Peyer's patch (tissue), 4 donors: ENCODE data around the gene MAST4. TPM values are rescaled to one million over a fixed set of nuclear protein-coding genes. Genes with fewer than 3 reads are reported as not detected.

ENCODE experiments used
- DNase-seq, 3 donors: peaks; one replicate each; pipeline ENCODE4 v3.0.0-alpha.2; 2017 to 2019
- H3K27ac ChIP-seq, 4 donors: fragments of 200-600 bp; sonication (generic); one replicate each; pipeline ENCODE4 v1.5.1; 2016 to 2019
- H3K27me3 ChIP-seq, 2 donors: fragments of 200-600 bp; sonication (generic); one replicate each; pipeline ENCODE4 v1.5.1; 2019
- H3K36me3 ChIP-seq, 3 donors: fragments of 200-600 bp; sonication (generic); one replicate each; pipeline ENCODE4 v1.5.1; 2016 to 2019
- H3K4me1 ChIP-seq, 4 donors: fragments of 200-600 bp; sonication (generic); one replicate each; pipeline ENCODE4 v1.5.1; 2016 to 2019
- H3K4me3 ChIP-seq, 4 donors: fragments of 200-600 bp; sonication (generic); 1 replicate in 3 of 4; 2 replicates in 1 of 4; pipeline ENCODE4 v1.5.1; 2016 to 2019; ENCODE audit warnings: mild to moderate bottlenecking in 1 of 4
- H3K9me3 ChIP-seq, 4 donors: fragments of 200-600 bp; sonication (generic); one replicate each; pipeline ENCODE4 v1.5.1; 2016 to 2019; ENCODE audit warnings: mild to moderate bottlenecking in 1 of 4
- CTCF ChIP-seq, 6 experiments: fragments of 450-650 bp in 4 of 6; fragments of 200-600 bp in 2 of 6; sonication (generic) in 1 of 6; IDR thresholded peaks; one replicate each; pipeline ENCODE4 v1.5.1; 2017 to 2019; ENCODE audit warnings: antibody characterized with exemption in 6 of 6, mild to moderate bottlenecking in 3 of 6, moderate library complexity in 1 of 6
- POLR2A ChIP-seq, 2 donors: fragments of 450-650 bp; IDR thresholded peaks; one replicate each; pipeline ENCODE4 v1.5.1; 2017; ENCODE audit warnings: antibody characterized with exemption in 2 of 2, mild to moderate bottlenecking in 2 of 2, moderate library complexity in 2 of 2
- total RNA-seq, 4 donors: library from RNA; depleted of rRNA; stranded (reverse); fragments of >200 nt; gene quantifications; one replicate each; pipeline ENCODE4 v1.1.0, GENCODE V29; 2016

Gene MAST4
- total RNA-seq, 4 donors from 2014 or later: 20.2 to 23.1 (median 21.4) TPM

DNA sequence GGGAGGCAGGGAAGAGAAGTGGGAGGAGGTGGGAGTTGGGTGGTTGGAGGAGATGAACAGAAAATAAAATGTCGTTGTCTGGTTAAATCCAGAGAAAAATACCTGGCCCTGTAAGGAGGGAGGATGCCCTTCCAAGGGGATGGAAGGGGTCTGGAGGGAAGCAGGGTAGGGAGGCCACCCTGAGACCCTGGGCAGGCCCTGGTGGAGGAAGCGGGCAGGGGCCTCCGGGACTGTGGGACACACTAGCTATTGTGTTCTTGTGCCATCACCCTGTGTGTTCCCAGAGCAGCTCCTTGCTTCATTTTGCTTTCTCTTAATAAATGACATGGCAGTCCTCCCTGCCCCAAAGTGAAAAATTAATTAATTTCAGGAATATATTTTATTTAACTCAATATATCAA is 612.2 kb downstream of the MAST4 start:
- H3K36me3 ChIP-seq: no peaks in the 10 kb centered on the region
- no peaks in the 10 kb centered on the region for H3K27me3 ChIP-seq
- peak overlapping the region in 1 of 4 donors; percentile 78 for H3K27ac ChIP-seq
- H3K9me3 ChIP-seq: no peaks in the 10 kb centered on the region
- peaks cover 0 to 13% (median 9%) of the 10 kb centered on the region in 4 donors for H3K4me1 ChIP-seq
- no peak overlapping the region for H3K4me3 ChIP-seq
- no peak for DNase-seq
- TF ChIP-seq CTCF (IDR thresholded peaks at IDR 0.05): no peak
- no peak for TF ChIP-seq POLR2A (IDR thresholded peaks at IDR 0.05)

DNA sequence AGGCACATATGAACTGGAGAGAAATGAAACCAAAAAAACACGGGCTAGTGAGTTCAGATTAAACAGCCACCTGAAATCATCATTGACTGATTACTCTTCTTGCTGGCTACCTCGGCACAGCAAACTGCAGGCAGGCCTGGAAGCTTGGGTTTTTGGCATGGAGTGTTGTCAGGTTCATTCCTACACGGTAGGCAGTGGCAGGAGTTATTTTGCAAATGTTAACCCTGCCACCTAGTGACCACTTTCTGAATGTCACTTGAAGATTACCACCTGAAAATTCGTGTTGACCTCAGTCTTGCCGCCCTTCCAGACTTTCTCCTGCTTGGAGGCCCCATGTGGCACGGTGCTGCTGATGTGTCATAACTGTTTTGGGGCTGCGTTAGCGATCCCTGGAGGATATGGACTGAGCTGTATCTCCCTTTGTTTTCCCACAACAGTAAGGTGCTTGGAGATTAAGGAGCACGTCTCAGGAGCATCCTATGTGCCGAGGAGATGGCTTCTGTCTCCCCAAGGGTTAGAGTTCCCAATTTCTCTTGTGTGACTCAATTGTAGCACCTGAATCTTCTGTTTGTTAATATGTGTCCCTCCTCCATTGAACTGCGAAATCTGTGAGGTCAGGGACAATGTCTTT is 613.1 kb downstream of the MAST4 start:
- no peaks in the 10 kb centered on the region for H3K36me3 ChIP-seq
- no peaks in the 10 kb centered on the region for H3K27me3 ChIP-seq
- peak; percentile 60 to 94 (median 84) for TF ChIP-seq CTCF (IDR thresholded peaks at IDR 0.05)
- TF ChIP-seq POLR2A (IDR thresholded peaks at IDR 0.05): no peak
- H3K9me3 ChIP-seq: no peaks in the 10 kb centered on the region
- peaks cover 0 to 12% (median 9%) of the 10 kb centered on the region in 4 donors for H3K4me1 ChIP-seq
- peak overlapping the region in 1 of 4 donors; percentile 26 for H3K27ac ChIP-seq
- peak in 2 of 3 donors; percentile 66 to 77 for DNase-seq
- H3K4me3 ChIP-seq: no peak overlapping the region

DNA sequence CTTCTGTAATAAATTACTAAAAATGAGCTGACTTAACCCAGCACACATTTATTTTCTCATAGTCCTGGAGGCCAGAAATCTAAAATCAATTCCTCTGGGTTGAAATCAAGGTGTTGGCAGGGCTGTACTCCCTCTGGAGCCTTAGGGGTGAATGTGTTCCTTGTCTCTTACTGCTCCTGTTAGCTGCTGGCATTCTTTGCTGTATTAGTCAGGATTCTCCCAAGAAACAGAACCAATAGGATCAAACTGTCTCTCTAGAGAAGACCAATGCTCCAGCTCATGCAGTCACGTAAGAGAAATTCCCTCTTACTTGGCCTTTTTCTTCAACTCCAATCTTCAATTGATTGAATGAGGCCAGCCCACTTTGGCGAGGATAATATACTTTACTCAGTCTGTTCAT is 615.7 kb downstream of the MAST4 start:
- Histone ChIP-seq H3K4me3 (no peak overlapping the region), H3K36me3 (no peaks in the 10 kb centered on the region), H3K27ac (no peak overlapping the region), H3K4me1 (peaks cover 0 to 31% (median 21%) of the 10 kb centered on the region in 4 donors), H3K9me3 (no peaks in the 10 kb centered on the region), H3K27me3 (no peaks in the 10 kb centered on the region)
- DNase-seq: no peak
- TF ChIP-seq POLR2A (IDR thresholded peaks at IDR 0.05) (no peak), CTCF (IDR thresholded peaks at IDR 0.05) (no peak)

GRCh38 chr5:67214036-67214435 is 617.8 kb downstream of the MAST4 start:
- no peaks in the 10 kb centered on the region for H3K9me3 ChIP-seq
- DNase-seq: no peak
- H3K27me3 ChIP-seq: no peaks in the 10 kb centered on the region
- TF ChIP-seq POLR2A (IDR thresholded peaks at IDR 0.05): no peak
- TF ChIP-seq CTCF (IDR thresholded peaks at IDR 0.05): no peak
- peaks cover 0 to 29% (median 15%) of the 10 kb centered on the region in 4 donors for H3K4me1 ChIP-seq
- H3K4me3 ChIP-seq: no peak overlapping the region
- no peak overlapping the region for H3K27ac ChIP-seq
- no peaks in the 10 kb centered on the region for H3K36me3 ChIP-seq

GRCh38 chr5:67214707-67215447 is 618.7 kb downstream of the MAST4 start:
- H3K4me1 ChIP-seq: peaks cover 0 to 25% (median 15%) of the 10 kb centered on the region in 4 donors
- peak overlapping the region; percentile 80 to 83 (median 82) for H3K27ac ChIP-seq
- no peaks in the 10 kb centered on the region for H3K9me3 ChIP-seq
- H3K4me3 ChIP-seq: no peak overlapping the region
- TF ChIP-seq CTCF (IDR thresholded peaks at IDR 0.05) (peak in 1 of 6 experiments; percentile 10), POLR2A (IDR thresholded peaks at IDR 0.05) (no peak)
- H3K36me3 ChIP-seq: no peaks in the 10 kb centered on the region
- peak in 1 of 3 donors; percentile 59 for DNase-seq
- H3K27me3 ChIP-seq: no peaks in the 10 kb centered on the region
